ENCODE measurements around the gene SHROOM4.
A peak's percentile ranks its signal among the peaks of the same experiment; 100 is the strongest.

The SHROOM4 gene

GRCh38 chrX:50825825-50826224 is 11.8 kb upstream of the SHROOM4 start:
- WGBS (ENCODE audit: insufficient coverage, insufficient read length): no CpG with 5 or more reads among the region's 2 CpGs
- Histone ChIP-seq H3K9me3 (ENCODE audit: control insufficient read depth, insufficient read depth, low read length) (no peaks in the 10 kb centered on the region), H3K27ac (ENCODE audit: low read length) (no peak overlapping the region), H3K4me1 (ENCODE audit: control insufficient read depth, insufficient read depth, low read length) (no peaks in the 10 kb centered on the region), H3K36me3 (ENCODE audit: control insufficient read depth, insufficient read depth, low read length) (no peaks in the 10 kb centered on the region), H3K4me3 (ENCODE audit: low read length) (no peak overlapping the region), H3K27me3 (ENCODE audit: control insufficient read depth, insufficient read depth, low read length) (no peaks in the 10 kb centered on the region)
- no peak for DNase-seq (ENCODE audit: low read depth, low spot score)

GRCh38 chrX:50818986-50819385 is 5.0 kb upstream of the SHROOM4 start:
- H3K36me3 ChIP-seq (ENCODE audit: control insufficient read depth, insufficient read depth, low read length): no peaks in the 10 kb centered on the region
- 100% methylated on average over 1 of the region's 1 CpG for WGBS (ENCODE audit: insufficient coverage, insufficient read length)
- no peaks in the 10 kb centered on the region for H3K9me3 ChIP-seq (ENCODE audit: control insufficient read depth, insufficient read depth, low read length)
- DNase-seq (ENCODE audit: low read depth, low spot score): no peak
- H3K4me1 ChIP-seq (ENCODE audit: control insufficient read depth, insufficient read depth, low read length): no peaks in the 10 kb centered on the region
- H3K27ac ChIP-seq (ENCODE audit: low read length): no peak overlapping the region
- no peaks in the 10 kb centered on the region for H3K27me3 ChIP-seq (ENCODE audit: control insufficient read depth, insufficient read depth, low read length)
- no peak overlapping the region for H3K4me3 ChIP-seq (ENCODE audit: low read length)

- H3K27ac ChIP-seq (ENCODE audit: low read length): no peak overlapping the region
- H3K4me1 ChIP-seq (ENCODE audit: control insufficient read depth, insufficient read depth, low read length): no peaks in the 10 kb centered on the region; the same call in none of the 2 replicates
- no peaks in the 10 kb centered on the region for H3K9me3 ChIP-seq (ENCODE audit: control insufficient read depth, insufficient read depth, low read length)
- no CpG with 5 or more reads among the region's 9 CpGs for WGBS (ENCODE audit: insufficient coverage, insufficient read length)
- no peaks in the 10 kb centered on the region for H3K27me3 ChIP-seq (ENCODE audit: control insufficient read depth, insufficient read depth, low read length)
- DNase-seq (ENCODE audit: low read depth, low spot score): no peak
- H3K36me3 ChIP-seq (ENCODE audit: control insufficient read depth, insufficient read depth, low read length): no peaks in the 10 kb centered on the region
- no peak overlapping the region for H3K4me3 ChIP-seq (ENCODE audit: low read length)
Observed at GRCh38 chrX:50815120-50815519, 1.1 kb upstream of the SHROOM4 start.

- Histone ChIP-seq H3K36me3 (ENCODE audit: control insufficient read depth, insufficient read depth, low read length) (no peaks in the 10 kb centered on the region), H3K27ac (ENCODE audit: low read length) (no peak overlapping the region), H3K27me3 (ENCODE audit: control insufficient read depth, insufficient read depth, low read length) (no peaks in the 10 kb centered on the region), H3K4me3 (ENCODE audit: low read length) (peak overlapping the region; percentile 82; the same call in 1 of the 2 replicates), H3K9me3 (ENCODE audit: control insufficient read depth, insufficient read depth, low read length) (no peaks in the 10 kb centered on the region), H3K4me1 (ENCODE audit: control insufficient read depth, insufficient read depth, low read length) (no peaks in the 10 kb centered on the region; the same call in none of the 2 replicates)
- no CpG with 5 or more reads among the region's 6 CpGs for WGBS (ENCODE audit: insufficient coverage, insufficient read length)
- DNase-seq (ENCODE audit: low read depth, low spot score): no peak
Observed at GRCh38 chrX:50814701-50815100, 707 bp upstream of the SHROOM4 start.

- DNase-seq (ENCODE audit: low read depth, low spot score): no peak
- H3K27me3 ChIP-seq (ENCODE audit: control insufficient read depth, insufficient read depth, low read length): no peaks in the 10 kb centered on the region
- no peaks in the 10 kb centered on the region for H3K9me3 ChIP-seq (ENCODE audit: control insufficient read depth, insufficient read depth, low read length)
- H3K36me3 ChIP-seq (ENCODE audit: control insufficient read depth, insufficient read depth, low read length): no peaks in the 10 kb centered on the region
- WGBS (ENCODE audit: insufficient coverage, insufficient read length): no CpG with 5 or more reads among the region's 59 CpGs
- H3K4me1 ChIP-seq (ENCODE audit: control insufficient read depth, insufficient read depth, low read length): no peaks in the 10 kb centered on the region; the same call in none of the 2 replicates
- no peak overlapping the region for H3K27ac ChIP-seq (ENCODE audit: low read length)
- peak overlapping the region; percentile 82; the same call in 1 of the 2 replicates for H3K4me3 ChIP-seq (ENCODE audit: low read length)
Observed at GRCh38 chrX:50812995-50813842, 775 bp downstream of the SHROOM4 start.

GRCh38 chrX:50805276-50805675 is 8.7 kb downstream of the SHROOM4 start:
- no peak for DNase-seq (ENCODE audit: low read depth, low spot score)
- no CpG with 5 or more reads among the region's 4 CpGs for WGBS (ENCODE audit: insufficient coverage, insufficient read length)

GRCh38 chrX:50801135-50801534 is 12.9 kb downstream of the SHROOM4 start:
- no peaks in the 10 kb centered on the region for H3K9me3 ChIP-seq (ENCODE audit: control insufficient read depth, insufficient read depth, low read length)
- peaks cover 2% of the 10 kb centered on the region; the same call in 1 of the 2 replicates for H3K4me1 ChIP-seq (ENCODE audit: control insufficient read depth, insufficient read depth, low read length)
- H3K36me3 ChIP-seq (ENCODE audit: control insufficient read depth, insufficient read depth, low read length): no peaks in the 10 kb centered on the region
- WGBS (ENCODE audit: insufficient coverage, insufficient read length): no CpG with 5 or more reads among the region's 2 CpGs
- DNase-seq (ENCODE audit: low read depth, low spot score): no peak
- no peaks in the 10 kb centered on the region for H3K27me3 ChIP-seq (ENCODE audit: control insufficient read depth, insufficient read depth, low read length)
- H3K27ac ChIP-seq (ENCODE audit: low read length): no peak overlapping the region
- no peak overlapping the region for H3K4me3 ChIP-seq (ENCODE audit: low read length)

More at GRCh38 chrX:50805276-50805675, 8.7 kb downstream of the SHROOM4 start:
- Histone ChIP-seq H3K4me1 (ENCODE audit: control insufficient read depth, insufficient read depth, low read length) (peaks cover 2% of the 10 kb centered on the region; the same call in 1 of the 2 replicates), H3K4me3 (ENCODE audit: low read length) (no peak overlapping the region), H3K9me3 (ENCODE audit: control insufficient read depth, insufficient read depth, low read length) (no peaks in the 10 kb centered on the region), H3K27ac (ENCODE audit: low read length) (no peak overlapping the region), H3K36me3 (ENCODE audit: control insufficient read depth, insufficient read depth, low read length) (no peaks in the 10 kb centered on the region), H3K27me3 (ENCODE audit: control insufficient read depth, insufficient read depth, low read length) (no peaks in the 10 kb centered on the region)

- H3K4me3 ChIP-seq (ENCODE audit: low read length): no peak overlapping the region
- no peak for DNase-seq (ENCODE audit: low read depth, low spot score)
- H3K27me3 ChIP-seq (ENCODE audit: control insufficient read depth, insufficient read depth, low read length): no peaks in the 10 kb centered on the region
- H3K9me3 ChIP-seq (ENCODE audit: control insufficient read depth, insufficient read depth, low read length): no peaks in the 10 kb centered on the region
- H3K27ac ChIP-seq (ENCODE audit: low read length): no peak overlapping the region
- WGBS (ENCODE audit: insufficient coverage, insufficient read length): no CpG with 5 or more reads among the region's 4 CpGs
- H3K36me3 ChIP-seq (ENCODE audit: control insufficient read depth, insufficient read depth, low read length): no peaks in the 10 kb centered on the region
- peaks cover 2% of the 10 kb centered on the region; the same call in 1 of the 2 replicates for H3K4me1 ChIP-seq (ENCODE audit: control insufficient read depth, insufficient read depth, low read length)
Observed at GRCh38 chrX:50799531-50799961, 14.4 kb downstream of the SHROOM4 start.

GRCh38 chrX:50798783-50799182 is 15.2 kb downstream of the SHROOM4 start:
- H3K9me3 ChIP-seq (ENCODE audit: control insufficient read depth, insufficient read depth, low read length): no peaks in the 10 kb centered on the region

GRCh38 chrX:50787099-50787498 is 26.9 kb downstream of the SHROOM4 start:
- Histone ChIP-seq H3K27me3 (ENCODE audit: control insufficient read depth, insufficient read depth, low read length) (no peaks in the 10 kb centered on the region), H3K36me3 (ENCODE audit: control insufficient read depth, insufficient read depth, low read length) (no peaks in the 10 kb centered on the region), H3K4me3 (ENCODE audit: low read length) (no peak overlapping the region), H3K9me3 (ENCODE audit: control insufficient read depth, insufficient read depth, low read length) (no peaks in the 10 kb centered on the region), H3K27ac (ENCODE audit: low read length) (no peak overlapping the region), H3K4me1 (ENCODE audit: control insufficient read depth, insufficient read depth, low read length) (no peaks in the 10 kb centered on the region)
- no peak for DNase-seq (ENCODE audit: low read depth, low spot score)
- WGBS (ENCODE audit: insufficient coverage, insufficient read length): no CpG with 5 or more reads among the region's 2 CpGs

More at GRCh38 chrX:50798783-50799182, 15.2 kb downstream of the SHROOM4 start:
- no peak for DNase-seq (ENCODE audit: low read depth, low spot score)
- no CpG with 5 or more reads among the region's 4 CpGs for WGBS (ENCODE audit: insufficient coverage, insufficient read length)
- no peak overlapping the region for H3K4me3 ChIP-seq (ENCODE audit: low read length)
- no peaks in the 10 kb centered on the region for H3K36me3 ChIP-seq (ENCODE audit: control insufficient read depth, insufficient read depth, low read length)
- peaks cover 2% of the 10 kb centered on the region; the same call in 1 of the 2 replicates for H3K4me1 ChIP-seq (ENCODE audit: control insufficient read depth, insufficient read depth, low read length)
- no peak overlapping the region for H3K27ac ChIP-seq (ENCODE audit: low read length)
- H3K27me3 ChIP-seq (ENCODE audit: control insufficient read depth, insufficient read depth, low read length): no peaks in the 10 kb centered on the region

All from iPS DF 6.9 (cell line).